Progenitor cell of endocrine pancreas (in vitro differentiated cells): ENCODE results near the gene C1orf167. TPM values are rescaled to one million over a fixed set of nuclear protein-coding genes. Genes with fewer than 3 reads are reported as not detected.

Experiments used
- DNase-seq: peaks from one replicate; pipeline ENCODE4 v3.0.0; 2021; ENCODE audit warnings: low spot score; ENCODE audit not compliant: unreplicated experiment
- H3K27ac Mint-ChIP-seq: 2 replicates; pipeline ENCODE4 v1.8.0; 2021; ENCODE audit warnings: mild to moderate bottlenecking, moderate library complexity, mixed read lengths
- H3K27me3 Mint-ChIP-seq: 2 replicates; pipeline ENCODE4 v1.8.0; 2021; ENCODE audit warnings: mixed read lengths
- H3K36me3 Mint-ChIP-seq: 2 replicates; pipeline ENCODE4 v1.8.0; 2022; ENCODE audit warnings: mixed read lengths; ENCODE audit not compliant: insufficient read depth
- H3K4me1 Mint-ChIP-seq: 2 replicates; pipeline ENCODE4 v1.8.0; 2021; ENCODE audit warnings: low read depth, mixed read lengths
- H3K4me3 Mint-ChIP-seq: 2 replicates; pipeline ENCODE4 v1.8.0; 2021; ENCODE audit warnings: low read depth, mild to moderate bottlenecking, moderate library complexity, mixed read lengths
- H3K9me3 Mint-ChIP-seq: 2 replicates; pipeline ENCODE4 v1.8.0; 2021; ENCODE audit warnings: low read depth, mixed read lengths
- CTCF ChIP-seq: fragments of 200-600 bp; sonication (generic); IDR thresholded peaks from one replicate; pipeline ENCODE4 v1.5.0; 2021; ENCODE audit warnings: antibody characterized with exemption, mild to moderate bottlenecking; ENCODE audit not compliant: unreplicated experiment
- total RNA-seq: library from RNA; stranded (reverse); gene quantifications from 2 replicates; pipeline ENCODE4 v1.2.1, GENCODE V29; 2021

C1orf167 gene
- total RNA-seq, 1 donor from 2014 or later, result not detected

- TF ChIP-seq CTCF, result no peak
- H3K4me3 Mint-ChIP-seq, result no peak overlapping the region
- DNase-seq, result no peak
- H3K27me3 Mint-ChIP-seq, result peaks cover 3% of the 10 kb centered on the region
- no peaks in the 10 kb centered on the region for H3K4me1 Mint-ChIP-seq
- no peaks in the 10 kb centered on the region for H3K36me3 Mint-ChIP-seq
- H3K27ac Mint-ChIP-seq, result no peak overlapping the region
- no peaks in the 10 kb centered on the region for H3K9me3 Mint-ChIP-seq
These were observed 8.0 kb downstream of the C1orf167 start for GRCh38 chr1:11770011-11770410.

- no peaks in the 10 kb centered on the region for H3K9me3 Mint-ChIP-seq
These were observed 9.6 kb downstream of the C1orf167 start for GRCh38 chr1:11771481-11772043.

GRCh38 chr1:11772458-11772857 is 10.5 kb downstream of the C1orf167 start:
- no peak overlapping the region for H3K4me3 Mint-ChIP-seq
- H3K9me3 Mint-ChIP-seq, result no peaks in the 10 kb centered on the region
- no peaks in the 10 kb centered on the region for H3K36me3 Mint-ChIP-seq
- no peak overlapping the region for H3K27ac Mint-ChIP-seq
- no peak for TF ChIP-seq CTCF
- H3K27me3 Mint-ChIP-seq, result peaks cover 1% of the 10 kb centered on the region
- H3K4me1 Mint-ChIP-seq, result no peaks in the 10 kb centered on the region
- DNase-seq, result no peak

More at GRCh38 chr1:11771481-11772043, 9.6 kb downstream of the C1orf167 start:
- Mint-ChIP-seq H3K27me3 (peaks cover 3% of the 10 kb centered on the region), H3K4me3 (no peak overlapping the region), H3K27ac (no peak overlapping the region), H3K36me3 (no peaks in the 10 kb centered on the region), H3K4me1 (no peaks in the 10 kb centered on the region)
- no peak for DNase-seq
- no peak for TF ChIP-seq CTCF

GRCh38 chr1:11774753-11775152 is 12.8 kb downstream of the C1orf167 start:
- H3K27ac Mint-ChIP-seq, result no peak overlapping the region
- TF ChIP-seq CTCF, result no peak
- no peaks in the 10 kb centered on the region for H3K9me3 Mint-ChIP-seq
- no peaks in the 10 kb centered on the region for H3K27me3 Mint-ChIP-seq
- H3K36me3 Mint-ChIP-seq, result no peaks in the 10 kb centered on the region
- no peak overlapping the region for H3K4me3 Mint-ChIP-seq
- no peak for DNase-seq
- H3K4me1 Mint-ChIP-seq, result no peaks in the 10 kb centered on the region

GRCh38 chr1:11777658-11778322 is 15.8 kb downstream of the C1orf167 start:
- Mint-ChIP-seq H3K27me3 (no peaks in the 10 kb centered on the region), H3K27ac (no peak overlapping the region), H3K36me3 (no peaks in the 10 kb centered on the region), H3K4me1 (no peaks in the 10 kb centered on the region), H3K4me3 (no peak overlapping the region), H3K9me3 (no peaks in the 10 kb centered on the region)
- DNase-seq, result no peak
- TF ChIP-seq CTCF, result no peak
